GF-D8 (cell line): ENCODE data around the gene SAA1.

Experiments
- DNase-seq: peaks from one replicate; lab custom pipeline; 2025; lab: John Stamatoyannopoulos, UW

The SAA1 gene

DNA sequence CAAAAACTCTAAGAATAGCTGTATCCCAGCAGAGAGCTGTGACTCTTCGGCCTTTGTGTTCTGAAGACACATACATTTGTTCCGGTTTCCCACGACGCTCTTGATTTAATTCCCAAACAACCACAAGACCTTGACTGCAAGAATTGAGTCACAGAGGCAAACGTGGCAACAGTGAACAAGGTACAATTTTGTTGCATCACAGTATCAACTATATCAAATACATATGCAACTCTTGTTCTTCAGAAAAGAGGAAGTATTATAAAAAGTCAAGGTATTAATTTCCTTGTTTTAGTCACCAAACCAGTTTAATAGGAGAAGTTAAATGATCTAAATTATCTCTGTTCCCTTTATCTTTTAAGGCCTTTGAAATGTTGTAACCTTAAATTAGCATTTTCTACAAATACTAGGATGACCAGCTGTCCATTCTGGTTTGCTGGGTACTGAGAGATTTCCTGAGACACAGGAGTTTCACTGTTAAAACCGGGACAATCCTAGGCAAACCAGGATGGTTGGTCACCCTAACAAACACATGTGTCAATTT is 44.8 kb downstream of the SAA1 start:
- no peak for DNase-seq

DNA sequence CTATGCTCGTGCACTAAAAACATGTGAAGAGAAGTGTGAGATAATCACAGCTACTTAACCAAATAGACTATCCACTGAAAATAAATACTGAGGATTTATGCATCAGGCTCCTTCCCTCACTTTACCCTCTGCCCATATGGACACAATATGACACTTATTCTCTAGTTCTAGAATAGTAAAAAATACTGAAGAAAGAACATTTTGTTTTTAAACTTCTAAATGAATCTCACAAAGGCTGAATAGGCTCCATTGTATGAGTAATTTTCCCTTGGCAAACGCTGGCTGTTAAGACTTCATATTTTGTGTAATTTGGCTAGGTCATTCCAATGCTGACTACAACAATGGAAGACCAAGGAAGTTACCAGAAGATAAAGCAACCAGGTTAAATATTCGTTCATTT is 45.9 kb downstream of the SAA1 start:
- no peak for DNase-seq

DNA sequence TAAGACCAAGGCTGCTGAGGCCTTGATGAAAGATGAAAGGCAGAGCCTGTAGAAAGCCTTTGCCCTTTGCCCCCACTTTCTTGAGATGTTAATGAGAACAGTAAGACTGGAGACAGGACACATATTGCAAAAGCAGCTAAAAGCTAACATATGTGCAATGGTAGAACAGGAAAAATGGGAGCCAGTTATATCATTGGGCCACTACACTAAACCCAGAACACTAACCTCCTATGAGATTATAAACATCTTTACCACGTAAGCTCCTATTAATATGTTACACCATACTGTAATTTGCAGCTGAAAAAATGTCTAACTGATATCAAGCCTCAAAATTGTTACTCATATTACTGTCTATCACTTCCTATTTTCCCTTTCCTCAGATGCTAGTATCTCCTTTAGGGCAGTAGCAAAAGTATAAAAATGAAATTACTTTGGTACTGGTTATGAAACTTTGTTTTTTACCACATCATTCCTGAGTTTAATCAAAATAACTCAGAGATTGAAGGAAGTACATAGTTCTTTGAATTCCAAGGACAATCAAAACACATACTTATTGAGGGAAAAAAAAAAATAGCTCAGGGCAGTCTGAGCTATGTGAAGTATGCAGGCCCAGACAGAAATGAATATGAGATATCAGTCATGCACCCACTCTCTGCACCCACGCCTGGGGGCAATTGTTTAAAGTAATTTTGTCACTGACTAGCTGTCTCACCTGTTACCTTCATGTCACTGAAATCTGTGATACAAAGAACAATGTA is 46.8 kb downstream of the SAA1 start:
- DNase-seq, result no peak

DNA sequence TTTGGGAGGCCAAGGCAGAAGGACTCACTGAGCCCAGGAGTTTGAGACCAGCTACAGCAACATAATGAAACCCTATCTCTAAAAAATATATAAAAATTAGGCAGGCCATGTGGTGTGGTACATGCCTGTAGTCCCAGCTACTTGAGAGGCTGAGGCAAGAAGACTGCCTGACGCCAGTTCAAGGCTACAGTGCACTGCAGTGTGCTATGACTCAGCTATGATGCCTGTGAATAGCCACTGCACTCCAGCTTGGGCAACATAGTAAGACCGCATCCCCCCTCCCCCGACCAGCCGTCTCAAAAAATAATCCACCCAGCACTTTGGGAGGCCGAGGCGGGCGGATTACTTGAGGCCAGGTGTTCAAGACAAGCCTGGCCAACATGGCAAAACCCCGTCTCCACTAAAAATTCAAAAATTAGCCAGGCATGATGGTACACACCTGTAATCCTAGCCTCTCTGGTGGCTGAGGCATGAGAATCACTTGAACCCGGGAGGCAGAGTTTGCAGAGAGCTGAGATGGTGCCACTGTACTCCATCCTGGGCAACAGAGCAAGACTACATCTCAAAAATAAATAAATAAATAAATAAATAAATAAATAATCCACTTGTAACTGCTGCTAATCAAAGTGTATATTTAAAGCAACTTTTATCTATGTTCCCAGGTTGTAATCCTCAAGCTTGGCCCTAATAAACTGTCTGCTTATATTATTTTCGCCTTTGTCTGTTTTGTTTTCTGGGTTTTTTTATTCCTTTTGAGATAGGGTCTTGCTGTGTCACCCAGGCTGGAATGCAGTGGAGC is 48.1 kb downstream of the SAA1 start:
- DNase-seq, result no peak

DNA sequence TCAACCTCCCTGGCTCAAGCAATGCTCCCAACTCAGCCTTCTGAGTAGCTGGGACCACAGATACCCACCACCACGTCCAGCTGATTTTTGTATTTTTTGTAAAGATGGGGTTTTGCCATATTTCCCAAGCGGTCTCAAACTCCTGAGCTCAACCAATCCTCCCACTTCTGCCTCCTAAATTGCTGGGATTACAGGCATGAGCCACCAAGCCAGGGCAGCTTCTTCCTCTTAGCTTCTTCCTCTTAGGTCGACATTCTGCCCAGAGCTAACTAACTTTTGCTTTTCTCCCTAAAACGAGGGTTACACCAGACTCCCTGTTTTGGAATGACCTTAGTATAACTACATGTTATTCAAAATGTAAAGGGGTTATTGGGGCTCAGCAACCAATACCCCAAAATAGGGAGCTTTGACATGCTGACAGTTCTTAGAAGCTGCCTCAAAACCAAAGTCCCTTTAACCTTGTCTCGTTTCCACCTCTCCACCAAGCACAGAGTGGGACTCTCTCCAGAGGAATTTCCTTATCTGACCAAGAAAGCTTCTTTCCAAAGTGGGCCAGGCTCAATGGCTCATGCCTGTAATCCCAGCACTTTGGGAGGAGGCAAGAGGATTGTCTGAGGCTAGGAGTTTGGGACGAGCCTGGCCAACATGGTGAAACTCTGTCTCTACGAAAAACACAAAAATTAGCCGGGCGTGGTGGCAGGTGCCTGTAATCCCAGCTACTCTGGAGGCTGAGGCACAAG is 48.9 kb downstream of the SAA1 start:
- DNase-seq, result no peak

DNA sequence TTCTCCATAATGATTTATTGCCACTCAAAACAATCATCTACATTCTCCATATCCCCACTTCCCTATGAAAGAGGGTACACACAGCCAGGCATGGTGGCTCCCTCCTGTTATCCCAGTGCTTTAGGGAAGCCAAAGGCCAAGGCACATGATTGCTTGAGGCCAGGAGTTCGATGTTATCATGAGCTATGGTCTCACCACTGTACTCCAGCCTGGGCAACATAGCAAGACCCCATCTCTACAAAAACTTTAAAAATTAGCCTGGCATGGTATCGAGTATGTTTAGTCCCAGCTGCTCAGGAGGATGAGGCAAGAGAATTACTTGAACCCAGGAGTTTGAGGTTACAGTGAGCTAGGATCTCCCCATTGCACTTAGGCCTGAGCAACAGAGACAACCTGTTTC is 49.8 kb downstream of the SAA1 start:
- DNase-seq, result no peak

DNA sequence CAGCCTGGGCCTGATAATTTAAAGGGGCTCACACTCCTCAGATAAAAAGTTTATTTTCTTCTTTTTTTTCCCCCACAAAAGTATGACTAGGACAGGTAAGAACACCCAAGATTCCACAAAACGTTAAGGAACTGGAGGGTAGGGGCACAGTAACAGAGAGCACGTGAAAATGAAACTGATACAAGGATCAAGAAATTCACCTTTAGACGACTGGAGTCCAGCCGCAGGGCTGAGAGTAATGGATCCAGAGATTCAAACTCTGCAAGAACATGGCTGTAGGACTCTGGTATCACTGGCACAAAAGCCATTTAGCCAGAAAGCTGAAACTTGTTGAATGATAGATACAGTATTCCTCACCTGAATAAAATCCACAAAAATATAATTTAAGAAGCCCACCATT is 51.5 kb downstream of the SAA1 start:
- DNase-seq, result no peak
